Astrocyte of the cerebellum (primary cell): ENCODE data around the gene PYY.

Experiments used
- DNase-seq: peaks from one replicate; pipeline ENCODE4 v3.0.0-alpha.2; 2011; ENCODE audit warnings: low read depth
- H3K4me3 ChIP-seq: 2 replicates; pipeline ENCODE4 v1.5.1; 2011; ENCODE audit warnings: mild to moderate bottlenecking, low read depth, low read length, moderate library complexity
- in situ Hi-C: cut with HindIII; loops from 2 replicates; pipeline ENCODE4 v1.10.0; 2017; ENCODE audit warnings: low sequenced_read_pairs
- TF ChIP-seq, protein P1 (sequence below): IDR thresholded peaks from 2 replicates; pipeline ENCODE4 v1.5.1; 2012; ENCODE audit warnings: low read length, low read depth, moderate library complexity, mild to moderate bottlenecking; ENCODE audit errors: missing control alignments

PYY gene

DNA sequence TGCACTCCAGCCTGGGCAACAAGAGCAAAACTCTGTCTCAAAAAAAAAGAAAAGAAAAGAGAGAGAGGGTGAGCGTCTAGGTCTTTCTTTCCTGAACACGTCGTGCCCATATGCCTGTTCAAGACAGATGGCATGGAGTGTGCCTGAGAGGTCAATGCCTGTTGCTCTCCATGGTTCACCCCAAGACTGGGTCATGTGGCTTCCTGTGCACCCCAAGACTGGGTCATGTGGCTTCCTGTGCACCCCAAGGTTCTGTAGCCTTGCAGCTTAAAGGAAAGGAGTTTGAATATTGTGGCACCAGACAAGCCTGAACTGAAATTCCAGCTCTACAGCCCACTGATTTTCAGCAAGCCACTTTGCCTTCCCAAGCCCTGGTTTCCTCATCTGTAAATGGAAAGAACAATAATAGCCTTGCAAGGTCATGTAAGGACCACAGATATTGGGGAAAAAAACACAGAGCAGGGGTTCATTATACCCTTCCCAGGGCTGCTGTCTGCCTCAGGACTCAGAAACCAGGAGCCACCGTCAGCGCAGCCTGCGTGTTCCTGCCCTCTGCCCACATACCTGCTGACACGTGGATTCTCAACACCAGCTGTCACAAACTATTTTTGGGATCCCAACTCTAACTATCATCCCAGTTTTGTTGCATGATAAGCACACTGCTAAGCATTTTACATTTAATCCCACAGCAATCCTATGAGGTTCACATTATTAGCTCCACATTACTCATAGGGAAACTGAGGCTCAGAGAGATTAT, 32.7 kb upstream of the PYY start:
- in situ Hi-C loops = no loop called here
- TF ChIP-seq, protein P1, sequence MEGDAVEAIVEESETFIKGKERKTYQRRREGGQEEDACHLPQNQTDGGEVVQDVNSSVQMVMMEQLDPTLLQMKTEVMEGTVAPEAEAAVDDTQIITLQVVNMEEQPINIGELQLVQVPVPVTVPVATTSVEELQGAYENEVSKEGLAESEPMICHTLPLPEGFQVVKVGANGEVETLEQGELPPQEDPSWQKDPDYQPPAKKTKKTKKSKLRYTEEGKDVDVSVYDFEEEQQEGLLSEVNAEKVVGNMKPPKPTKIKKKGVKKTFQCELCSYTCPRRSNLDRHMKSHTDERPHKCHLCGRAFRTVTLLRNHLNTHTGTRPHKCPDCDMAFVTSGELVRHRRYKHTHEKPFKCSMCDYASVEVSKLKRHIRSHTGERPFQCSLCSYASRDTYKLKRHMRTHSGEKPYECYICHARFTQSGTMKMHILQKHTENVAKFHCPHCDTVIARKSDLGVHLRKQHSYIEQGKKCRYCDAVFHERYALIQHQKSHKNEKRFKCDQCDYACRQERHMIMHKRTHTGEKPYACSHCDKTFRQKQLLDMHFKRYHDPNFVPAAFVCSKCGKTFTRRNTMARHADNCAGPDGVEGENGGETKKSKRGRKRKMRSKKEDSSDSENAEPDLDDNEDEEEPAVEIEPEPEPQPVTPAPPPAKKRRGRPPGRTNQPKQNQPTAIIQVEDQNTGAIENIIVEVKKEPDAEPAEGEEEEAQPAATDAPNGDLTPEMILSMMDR = no peak
- H3K4me3 ChIP-seq = no peak overlapping the region
- DNase-seq = no peak

DNA sequence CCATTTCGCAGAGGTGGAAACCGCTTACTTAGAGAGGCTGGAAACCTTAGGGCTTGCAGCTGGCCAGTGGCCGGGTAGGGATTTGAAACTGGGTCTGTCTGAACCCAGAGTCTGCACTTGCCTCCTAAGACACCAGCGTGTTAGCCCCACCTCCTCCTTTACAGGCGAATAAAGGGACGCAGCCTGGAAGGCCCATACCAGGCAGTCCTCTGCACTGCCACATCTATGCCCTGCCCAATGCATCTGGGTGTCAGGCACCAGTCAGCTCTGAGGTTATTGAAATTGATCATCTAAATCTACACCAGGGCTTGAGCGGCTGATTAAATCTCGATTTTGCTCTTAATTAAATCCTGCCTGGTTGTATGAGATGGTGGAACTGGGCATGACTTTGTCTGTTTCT, 30.8 kb upstream of the PYY start:
- TF ChIP-seq, protein P1 = no peak
- in situ Hi-C loops = no loop called here
- H3K4me3 ChIP-seq = no peak overlapping the region
- DNase-seq = no peak

DNA sequence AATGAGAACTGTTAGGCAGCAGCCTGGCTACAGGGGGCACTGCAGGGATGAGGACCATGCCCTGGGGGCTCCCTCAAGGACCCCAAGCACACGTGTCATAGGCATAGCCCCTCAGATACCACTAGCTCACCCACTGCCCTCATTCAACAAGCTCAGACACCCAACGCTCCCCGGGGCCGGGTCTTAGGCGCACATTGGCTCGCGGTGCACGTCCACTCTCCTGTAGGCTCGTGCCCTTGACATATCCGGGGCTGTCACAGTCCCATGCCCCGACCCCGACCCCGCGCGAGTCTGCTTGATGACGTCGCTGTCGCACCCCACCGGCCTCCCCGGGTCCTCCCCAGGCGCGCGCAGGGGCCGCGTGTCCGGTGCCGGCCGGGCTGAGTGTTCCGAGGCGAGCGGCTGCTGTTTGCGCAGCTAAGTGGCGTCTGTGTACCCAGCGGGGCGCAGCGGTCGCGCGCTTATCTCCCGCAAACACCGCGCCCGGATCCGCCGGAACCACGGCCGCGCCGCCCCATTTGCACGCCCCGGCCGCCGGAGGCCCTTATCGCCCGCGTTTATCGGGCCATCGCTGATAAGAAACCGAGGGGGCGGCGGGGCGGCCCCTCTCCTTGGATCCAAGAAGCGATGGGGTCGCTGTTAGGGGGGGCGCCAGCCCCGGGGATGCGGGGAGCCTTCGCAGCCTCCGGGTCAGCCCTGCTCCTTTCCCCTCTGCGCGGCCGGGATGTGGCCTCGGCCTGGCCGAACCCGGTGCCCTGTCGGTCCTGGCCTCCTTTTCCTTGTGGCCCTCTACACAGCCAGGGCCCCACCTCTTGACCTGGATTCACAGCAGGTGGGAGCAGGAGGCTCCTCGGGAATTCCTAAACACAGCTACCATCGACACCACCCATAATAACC, 30.0 kb upstream of the PYY start:
- in situ Hi-C loops = no loop called here
- DNase-seq = no peak
- H3K4me3 ChIP-seq = peak overlapping the region; percentile 30
- TF ChIP-seq, protein P1 = peak; percentile 28

DNA sequence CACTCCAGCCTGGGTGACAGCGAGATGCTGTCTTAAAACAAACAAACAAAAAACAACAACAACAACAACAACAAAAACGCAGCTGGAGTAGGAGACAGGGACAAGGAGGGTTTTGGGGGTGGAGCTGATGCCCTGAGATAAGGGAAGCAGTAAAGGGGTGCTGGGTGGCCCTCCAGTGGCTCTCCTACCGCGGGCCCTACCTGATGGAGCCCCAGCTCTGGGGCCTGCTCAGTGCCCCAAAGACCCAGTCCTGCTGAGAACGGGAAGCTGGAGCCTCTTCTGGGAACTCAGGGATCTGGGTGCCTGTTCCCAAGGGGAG, 29.4 kb upstream of the PYY start:
- in situ Hi-C loops = no loop called here
- H3K4me3 ChIP-seq = no peak overlapping the region
- no peak for DNase-seq
- TF ChIP-seq, protein P1 = no peak

DNA sequence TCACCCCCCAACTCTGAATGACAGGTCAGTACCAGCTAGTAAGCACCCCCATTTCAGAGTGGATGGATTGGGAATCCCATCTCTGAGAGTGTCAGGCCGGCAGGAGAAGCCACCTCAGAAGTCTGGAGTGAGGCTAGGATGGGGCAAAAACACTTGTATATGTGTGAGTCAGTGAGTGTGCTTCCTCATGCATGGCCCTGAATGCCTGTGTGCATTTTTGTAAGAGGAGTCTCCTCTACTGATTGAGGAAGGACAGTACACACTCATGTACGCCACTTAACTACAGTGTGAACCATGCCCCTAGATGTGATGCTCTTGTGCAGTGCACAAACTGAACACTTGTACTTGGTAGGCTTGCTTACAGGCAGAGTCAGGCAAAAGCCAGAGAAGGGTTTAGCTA, 28.4 kb upstream of the PYY start:
- no peak for DNase-seq
- in situ Hi-C loops = no loop called here
- TF ChIP-seq, protein P1 = no peak
- H3K4me3 ChIP-seq = no peak overlapping the region

DNA sequence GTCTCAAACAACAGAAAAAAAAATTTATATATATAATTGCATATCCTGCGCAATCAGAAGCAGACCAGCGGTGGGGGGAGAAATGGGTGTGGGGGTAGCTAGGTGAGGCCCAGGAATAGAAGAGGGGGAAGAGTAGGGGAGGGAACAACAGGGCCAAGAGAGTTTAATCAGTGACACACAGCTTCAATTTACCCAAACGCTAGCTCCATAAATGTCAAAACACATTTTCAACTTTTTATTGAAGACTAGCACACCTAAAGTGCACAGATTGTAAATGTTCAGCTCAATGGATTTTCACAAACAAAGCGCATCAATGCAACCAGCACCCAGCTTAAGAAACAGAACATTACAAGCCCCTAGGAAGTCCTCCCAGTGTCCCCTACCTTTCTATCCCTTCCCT, 25.9 kb upstream of the PYY start:
- H3K4me3 ChIP-seq = no peak overlapping the region
- DNase-seq = no peak
- in situ Hi-C loops = no loop called here
- TF ChIP-seq, protein P1 = no peak
